Stimulated activated CD4-positive, alpha-beta T cell treated with anti-CD3 and anti-CD28 coated beads, Interleukin-1b, Interleukin-23, amount 100 ng/mL, for 24 hours (primary cell): ENCODE results near the gene RASAL2.
"Not testable (repeated sequence)": the region's sequence is repeated elsewhere in the genome, so short reads cannot be mapped to it uniquely, and the experiment has no call there.

ENCODE experiments used
- DNase-seq, 4 experiments: peaks; one replicate each; pipeline ENCODE4 v3.0.0-alpha.2; 2020; ENCODE audit warnings: low read depth in 4 of 4, low spot score in 1 of 4

RASAL2 gene

DNA sequence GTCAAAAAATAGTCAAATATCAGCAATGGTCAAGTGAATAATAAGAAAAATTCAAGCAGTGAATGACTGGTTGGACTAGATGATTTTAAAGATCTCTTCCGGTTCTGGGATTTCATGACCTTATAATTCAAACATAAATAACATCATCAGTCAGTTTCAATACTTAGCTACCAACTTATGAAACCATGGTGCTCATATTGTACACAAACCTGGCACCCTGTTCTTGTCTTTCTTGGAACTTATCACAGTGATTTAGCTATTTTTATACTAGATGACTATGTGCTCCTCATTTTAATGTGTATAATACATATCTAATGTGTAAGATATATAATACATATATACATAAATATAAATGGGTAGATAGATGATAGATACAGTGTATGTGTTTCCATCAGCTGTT is 245.9 kb downstream of the RASAL2 start:
- DNase-seq = no peak

DNA sequence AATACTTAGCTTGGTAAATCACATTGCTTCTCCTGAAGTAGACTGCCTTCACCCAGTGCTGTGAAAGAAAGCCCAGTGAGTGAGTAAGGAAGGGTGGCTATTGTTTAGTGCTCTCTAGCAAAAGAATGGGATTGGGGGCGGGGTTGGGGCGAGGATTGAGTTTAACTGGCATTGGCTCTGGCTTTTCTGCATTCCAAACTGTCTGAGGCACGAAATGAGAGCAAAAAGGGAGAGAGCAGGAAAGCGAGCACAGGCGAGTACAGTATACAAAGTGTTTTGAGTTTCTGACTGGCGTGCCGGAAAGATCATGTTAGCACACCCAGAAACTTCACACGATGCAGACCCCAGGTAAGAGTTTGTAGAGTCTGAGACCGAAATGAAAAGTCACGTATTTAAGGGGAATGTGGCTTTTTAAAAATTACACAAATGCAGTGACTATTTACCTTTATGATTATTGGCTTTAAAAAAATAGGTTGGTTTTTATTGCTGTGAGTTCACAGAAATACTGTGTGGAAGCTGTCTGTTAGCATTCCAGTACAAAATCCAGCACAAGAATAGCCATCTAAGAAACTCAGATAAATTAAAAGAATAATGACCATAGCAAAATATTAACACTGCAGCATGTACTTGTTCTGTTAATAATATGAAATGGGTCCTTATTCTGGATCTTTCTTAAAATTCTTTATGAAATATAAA is 247.5 kb downstream of the RASAL2 start:
- no peak for DNase-seq

DNA sequence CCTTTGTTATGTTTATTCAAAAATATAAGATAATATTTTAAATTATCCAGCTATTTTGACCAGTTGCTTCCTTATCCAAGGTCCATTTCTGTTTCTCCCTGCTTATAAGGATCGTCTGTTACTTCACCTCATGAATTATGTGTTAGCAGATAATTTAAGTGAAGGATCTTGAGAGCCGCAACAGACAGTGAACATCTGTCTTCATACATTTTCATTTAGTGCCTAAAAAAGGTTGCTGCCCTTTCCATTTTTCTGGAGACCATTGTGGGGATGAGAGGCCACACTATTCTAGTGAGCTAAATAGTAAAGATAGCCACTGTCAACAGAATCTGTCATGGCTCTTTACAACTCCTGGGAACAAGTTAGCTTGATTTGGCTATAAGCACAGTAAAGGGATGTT is 248.8 kb downstream of the RASAL2 start:
- DNase-seq = no peak

DNA sequence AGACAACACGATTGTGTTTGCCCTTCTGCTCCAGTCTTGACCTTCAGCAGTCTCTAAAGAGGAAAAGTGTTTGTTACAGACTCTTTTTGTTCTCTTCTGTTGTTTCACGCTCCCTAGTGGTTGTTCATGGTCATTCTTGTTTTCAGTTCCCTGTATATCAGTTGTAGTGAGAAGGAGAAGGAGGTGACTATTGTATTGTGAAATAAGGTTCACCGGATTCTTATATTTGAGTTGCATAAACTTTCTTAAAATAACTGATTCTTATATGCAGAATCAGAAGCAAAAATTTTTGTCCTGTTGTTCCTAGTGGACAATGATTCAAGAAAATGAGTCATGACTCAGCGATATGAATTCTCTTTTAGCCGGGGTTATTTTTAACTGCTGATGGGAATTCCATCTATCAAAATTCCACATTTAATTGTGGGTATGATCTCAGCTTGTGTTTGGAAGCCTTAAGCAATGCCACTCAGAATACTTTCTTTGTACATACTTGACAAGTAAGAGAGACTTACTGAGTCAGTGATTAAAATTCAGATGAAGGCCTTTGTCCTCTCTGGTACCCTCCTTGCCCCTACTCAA is 250.7 kb downstream of the RASAL2 start:
- no peak for DNase-seq

DNA sequence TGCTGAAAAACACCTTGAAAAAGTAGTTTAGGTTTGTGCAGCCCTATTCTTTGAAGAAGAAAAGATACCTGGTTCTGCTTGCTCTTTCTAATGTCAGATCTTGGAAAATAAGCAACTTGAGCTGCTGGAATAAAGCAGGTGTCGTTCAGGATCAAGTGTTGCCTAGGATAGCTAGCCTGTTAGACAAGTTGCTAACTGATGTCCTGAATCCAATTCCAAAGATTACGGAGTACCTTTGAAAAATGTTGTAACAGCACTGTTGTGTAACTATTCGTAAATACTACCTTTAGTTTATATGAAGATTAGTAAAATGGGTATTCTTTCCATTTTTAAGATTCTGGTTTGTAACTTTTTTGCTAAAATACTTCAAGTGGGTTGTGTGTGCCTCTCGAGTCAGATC is 251.3 kb downstream of the RASAL2 start:
- DNase-seq = no peak

DNA sequence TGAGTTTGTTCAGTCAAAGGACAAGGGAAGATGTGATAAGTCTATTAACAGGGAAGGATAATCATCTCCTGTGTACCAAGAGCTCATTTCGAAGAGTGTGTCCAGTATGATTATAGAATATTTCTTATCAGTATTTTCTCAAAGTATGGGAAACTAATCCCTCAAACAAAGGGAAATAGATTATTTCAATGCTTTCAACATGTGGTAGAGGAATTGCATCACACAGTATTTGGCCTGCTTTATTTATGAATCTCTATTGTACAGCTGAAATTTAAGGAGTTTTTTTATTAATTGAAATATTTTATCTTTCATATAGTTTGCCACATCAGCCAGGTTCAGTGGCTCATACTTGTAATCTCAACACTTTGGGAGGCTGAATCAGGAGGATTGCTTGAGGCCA is 251.9 kb downstream of the RASAL2 start:
- no peak for DNase-seq

DNA sequence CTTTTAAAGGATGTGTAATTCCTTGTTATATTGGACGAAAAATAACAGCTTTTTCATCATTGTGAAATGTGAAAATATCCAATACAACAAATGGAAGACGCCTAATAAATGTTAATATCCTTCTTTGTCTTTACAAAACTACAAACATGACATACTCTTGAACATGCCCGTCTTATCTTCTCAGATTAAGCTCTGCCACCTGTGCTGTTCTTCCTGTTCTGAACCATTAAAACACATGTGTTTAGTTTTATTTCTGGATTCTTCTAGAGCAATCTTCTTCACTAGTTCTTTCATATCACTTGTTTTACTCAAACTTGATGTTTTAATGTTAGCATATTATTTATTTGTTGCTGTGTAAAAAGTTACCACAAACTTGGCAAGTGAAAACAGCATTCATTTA is 255.9 kb downstream of the RASAL2 start:
- DNase-seq = no peak

DNA sequence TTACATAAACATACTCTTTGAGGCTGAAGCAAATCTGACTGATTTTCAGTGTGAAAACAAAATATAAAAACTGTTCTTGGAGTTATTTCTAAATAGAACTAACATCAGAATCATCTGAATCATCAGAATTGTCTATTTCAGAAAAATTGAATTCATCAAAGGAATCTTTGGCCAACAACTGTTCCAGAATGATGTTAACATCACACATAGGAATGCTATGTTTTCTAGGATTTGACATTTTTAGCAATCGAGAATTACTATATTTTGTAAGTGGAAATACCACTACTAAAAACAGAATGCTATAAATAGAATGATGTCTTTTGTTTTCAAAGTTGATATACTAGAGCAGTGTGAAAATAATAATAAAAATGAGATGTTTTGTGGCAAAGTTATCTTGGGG is 258.0 kb downstream of the RASAL2 start:
- DNase-seq = not testable (repeated sequence)

DNA sequence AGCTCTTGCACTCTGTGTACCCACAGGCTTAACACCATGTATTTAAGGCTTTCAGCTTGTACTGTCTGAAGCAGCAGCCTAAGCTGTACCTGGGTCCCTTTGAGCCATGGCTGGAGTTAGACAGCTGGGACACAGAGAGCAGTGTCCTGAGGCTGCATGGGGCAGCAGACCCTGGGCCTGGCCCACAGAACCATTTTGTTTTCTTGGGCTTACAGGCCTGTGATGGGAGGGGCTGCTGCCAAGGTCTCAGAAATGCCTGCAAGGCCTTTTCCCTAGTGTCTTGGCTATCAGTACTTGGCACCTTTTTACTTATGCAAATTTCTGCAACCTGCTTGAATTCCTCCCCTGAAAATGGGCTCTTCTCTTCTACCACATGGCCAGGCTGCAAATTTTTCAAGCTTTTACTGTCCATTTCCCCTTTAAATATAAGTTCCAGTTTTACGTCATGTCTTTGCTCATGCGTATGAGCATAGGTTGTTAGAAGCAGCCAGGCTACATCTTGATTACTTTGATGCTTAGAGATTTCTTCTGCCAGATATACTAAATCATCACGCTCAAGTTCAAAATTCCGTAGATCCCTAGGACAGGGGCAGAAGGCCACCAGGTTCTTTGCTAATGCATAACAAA is 259.0 kb downstream of the RASAL2 start:
- DNase-seq = no peak

DNA sequence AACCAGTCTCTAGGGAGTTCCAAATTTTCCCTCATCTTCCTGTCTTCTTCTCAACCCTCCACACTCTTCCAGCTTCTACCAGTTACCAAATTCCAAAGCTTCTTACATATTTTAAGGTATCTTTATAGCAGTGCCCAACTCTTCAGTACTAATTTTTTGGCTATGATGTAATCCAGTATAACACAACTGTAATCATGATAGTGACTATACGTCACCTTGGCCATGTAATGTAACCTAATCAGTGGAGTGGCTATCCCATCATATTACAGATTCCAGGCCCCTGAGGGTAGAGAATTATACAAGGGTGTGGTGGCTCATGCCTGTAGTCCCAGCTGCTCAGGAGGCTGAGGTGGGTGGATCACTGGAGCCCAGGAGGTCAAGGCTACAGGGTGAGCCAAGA is 259.6 kb downstream of the RASAL2 start:
- no peak for DNase-seq

DNA sequence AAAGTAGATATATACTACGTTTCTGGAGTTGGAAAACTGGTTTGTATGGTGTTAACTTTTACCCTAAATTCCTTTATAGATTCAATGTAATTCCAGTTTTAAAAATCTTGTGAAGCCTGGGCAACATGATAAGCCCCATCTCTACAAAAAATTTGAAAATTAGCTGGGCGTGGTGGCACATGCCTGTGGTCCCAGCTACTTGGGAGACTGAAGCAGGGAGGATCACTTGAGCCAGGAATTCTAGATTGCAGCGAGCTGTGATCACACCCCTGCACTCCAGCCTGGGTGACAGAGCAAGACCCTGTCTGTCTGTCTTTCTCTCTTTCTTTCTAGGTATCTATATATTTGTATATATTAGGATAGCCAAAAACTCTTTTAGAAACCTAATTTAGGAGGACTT is 260.9 kb downstream of the RASAL2 start:
- no peak for DNase-seq

DNA sequence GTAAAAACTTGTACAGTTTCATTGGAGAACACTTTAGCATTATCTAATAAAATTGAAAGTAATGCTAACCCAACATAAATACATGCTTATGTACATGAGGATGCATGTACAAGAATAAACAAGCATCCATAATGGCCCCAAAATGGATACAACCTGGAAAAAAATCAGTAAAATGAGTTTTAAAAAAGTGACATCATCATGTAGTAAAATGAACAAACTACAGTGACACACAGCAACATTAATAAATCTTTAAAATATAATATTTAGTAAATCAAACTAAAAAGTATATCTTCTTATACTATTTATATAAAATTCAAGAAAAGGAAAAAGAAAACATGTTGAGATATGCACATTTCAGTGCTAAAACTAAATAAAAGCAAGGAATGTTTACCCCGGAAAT is 262.4 kb downstream of the RASAL2 start:
- DNase-seq = no peak

DNA sequence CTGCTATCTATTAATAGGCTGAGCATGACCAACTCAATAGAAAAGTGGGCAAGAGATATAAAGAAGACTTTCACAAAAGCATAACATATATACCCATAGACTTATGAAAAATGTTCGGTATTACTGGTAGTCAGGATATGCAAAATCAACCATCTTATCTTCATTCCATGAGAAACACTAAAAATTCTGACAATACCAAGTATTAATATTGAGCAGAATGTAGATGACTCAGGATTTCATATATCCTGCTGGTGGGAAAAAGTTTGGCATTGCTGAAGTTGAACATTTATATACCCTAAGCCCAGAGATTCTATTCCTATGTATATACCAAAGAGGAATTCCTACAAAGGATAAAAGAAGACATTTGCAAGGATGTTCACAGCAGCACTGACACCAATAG is 264.6 kb downstream of the RASAL2 start:
- no peak for DNase-seq

DNA sequence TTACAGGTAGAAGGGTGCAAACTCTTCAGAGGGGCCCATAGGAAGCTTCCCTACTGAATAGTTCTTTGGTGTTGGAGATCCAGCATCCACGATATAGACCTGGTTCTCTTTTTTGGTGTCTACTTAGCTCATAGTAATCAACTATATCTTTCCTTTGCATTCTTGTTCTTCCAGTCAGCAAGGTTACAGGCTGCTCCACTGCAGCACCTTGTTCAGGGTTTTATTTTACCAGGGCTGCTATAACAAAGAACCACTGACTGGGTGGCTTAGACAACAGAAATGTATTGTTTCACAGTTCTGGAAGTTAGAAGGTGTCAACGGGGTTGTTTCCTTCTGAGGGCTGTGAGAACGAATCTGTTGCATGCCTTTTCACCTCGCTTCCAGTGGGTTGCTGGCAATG is 266.5 kb downstream of the RASAL2 start:
- no peak for DNase-seq

DNA sequence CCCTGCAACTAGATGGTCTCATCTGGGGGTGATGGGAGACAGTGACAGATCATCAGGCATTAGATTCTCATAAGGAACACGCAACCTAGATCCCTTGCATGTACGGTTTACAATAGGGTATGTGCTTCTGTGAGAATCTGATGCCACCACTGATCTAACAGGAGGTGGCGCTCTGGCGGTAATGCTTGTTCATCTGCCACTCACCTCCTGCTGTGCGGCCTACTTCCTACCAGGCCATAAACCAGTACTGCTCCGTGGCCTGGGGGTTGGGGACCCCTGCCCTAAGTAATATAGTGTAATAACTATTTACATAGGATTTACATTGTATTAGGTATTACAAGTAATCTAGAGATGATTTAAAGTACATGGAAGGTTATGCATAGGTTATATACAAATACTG is 267.9 kb downstream of the RASAL2 start:
- DNase-seq = no peak

DNA sequence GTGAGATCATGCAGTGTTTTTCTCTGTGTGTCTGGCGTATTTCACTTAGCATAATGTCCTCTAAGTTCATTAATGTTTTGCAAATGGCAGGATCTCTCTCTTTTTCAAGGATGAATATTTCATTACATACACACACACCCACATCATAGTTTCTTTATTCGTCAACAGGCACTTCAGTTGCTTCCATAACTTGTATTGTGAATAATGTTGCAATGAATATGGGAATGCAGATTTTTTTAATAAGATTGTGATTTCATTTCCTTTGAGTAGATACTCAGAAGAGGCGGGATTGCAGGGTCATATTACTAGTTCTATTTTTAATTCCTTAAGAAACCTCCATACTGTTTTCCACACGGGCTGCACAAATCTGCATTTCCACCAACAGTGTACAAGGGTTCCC is 268.8 kb downstream of the RASAL2 start:
- DNase-seq = no peak

DNA sequence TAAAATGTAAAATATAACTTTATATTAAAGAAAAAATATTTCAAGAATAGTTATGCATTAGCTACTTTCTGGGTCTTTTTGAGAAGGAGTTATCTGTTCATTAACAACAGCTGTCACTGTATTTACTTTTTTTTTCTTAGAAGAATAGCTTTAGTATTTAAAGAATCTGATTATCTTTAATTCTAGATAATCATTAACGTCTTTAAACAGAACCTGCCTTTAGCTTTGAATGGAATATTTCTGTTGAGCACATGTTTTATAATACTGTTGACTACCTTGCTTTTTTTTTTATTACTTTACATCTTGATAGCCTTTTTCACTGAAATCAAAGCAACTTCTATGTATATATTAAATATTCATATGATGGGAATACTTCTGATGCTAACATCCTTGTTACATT is 270.9 kb downstream of the RASAL2 start:
- DNase-seq = no peak

DNA sequence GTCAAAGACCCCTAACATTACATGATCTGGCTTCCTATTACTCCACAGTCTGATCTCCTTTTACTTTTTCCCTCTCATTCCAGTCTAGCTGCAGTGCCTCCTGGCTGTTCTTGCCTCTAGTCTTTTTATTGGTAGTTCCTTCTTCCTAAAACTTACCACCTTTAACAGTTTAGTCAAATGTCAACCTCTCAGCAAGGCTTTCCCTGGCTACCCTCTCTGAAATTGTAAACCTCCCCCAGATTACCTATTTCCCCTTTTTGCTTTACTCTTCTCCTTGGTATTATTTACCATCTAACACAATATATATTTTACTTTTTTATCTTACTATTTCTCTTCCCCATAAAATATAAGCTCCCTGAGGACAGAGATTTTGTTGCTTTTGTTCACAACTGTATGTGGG is 273.2 kb downstream of the RASAL2 start:
- no peak for DNase-seq

DNA sequence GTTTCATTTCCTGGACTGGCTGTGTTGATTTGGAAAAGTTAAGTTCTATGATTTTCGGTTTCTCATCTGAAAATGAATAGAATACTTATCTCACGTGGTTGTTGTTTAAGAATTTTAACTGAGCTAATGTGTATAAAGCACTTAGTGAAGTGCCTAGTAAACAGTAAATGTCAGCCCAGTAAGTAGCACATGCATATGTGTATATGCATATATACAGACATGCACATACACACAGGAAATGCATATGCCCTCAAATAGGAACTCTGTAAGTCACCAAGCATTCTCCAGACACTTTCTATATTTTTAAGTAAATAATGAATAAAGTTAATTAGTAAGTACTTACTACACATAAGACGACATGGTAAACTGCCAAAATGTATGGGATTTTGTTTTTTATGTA is 274.3 kb downstream of the RASAL2 start:
- DNase-seq = no peak

DNA sequence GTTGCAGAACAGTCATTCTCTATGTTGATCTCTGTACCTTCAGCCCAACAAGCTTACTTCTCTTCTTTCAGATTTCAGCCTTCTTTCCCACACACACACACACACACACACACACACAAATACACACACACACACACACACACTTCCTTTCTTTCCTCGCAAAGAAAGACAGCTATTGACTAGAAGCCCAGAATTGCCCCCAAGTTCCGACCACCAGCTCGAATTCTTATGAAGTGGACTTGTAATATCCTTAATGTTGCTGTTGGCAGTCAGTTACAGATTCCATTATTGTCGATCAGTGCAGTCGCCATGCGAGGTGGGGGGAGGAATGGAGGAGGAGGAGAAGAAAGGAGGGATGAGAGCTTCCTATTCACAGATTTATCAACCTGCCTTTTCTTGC is 277.3 kb downstream of the RASAL2 start:
- DNase-seq = no peak

DNA sequence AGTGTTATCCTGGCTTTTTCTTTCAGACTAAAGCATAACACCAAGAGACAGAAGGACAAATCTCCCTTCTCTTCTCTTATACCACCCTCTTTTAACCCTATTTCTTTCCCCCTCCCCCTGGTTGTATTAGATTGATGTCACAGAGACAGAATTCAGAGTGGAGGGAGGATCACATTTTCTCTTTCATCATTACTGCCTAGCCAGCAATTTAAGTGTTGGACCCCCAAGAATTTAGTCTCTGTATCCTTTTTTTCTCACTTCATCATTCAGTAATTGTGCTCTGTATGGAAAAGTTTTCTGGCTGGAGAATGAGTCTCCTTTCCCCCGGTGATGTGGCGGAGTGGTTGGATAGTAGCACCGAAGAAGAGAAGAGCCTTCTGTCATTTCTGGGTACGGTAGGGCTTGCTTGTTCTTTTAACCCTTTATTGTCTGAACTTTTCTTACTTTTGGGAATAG is 278.1 kb downstream of the RASAL2 start:
- no peak for DNase-seq

DNA sequence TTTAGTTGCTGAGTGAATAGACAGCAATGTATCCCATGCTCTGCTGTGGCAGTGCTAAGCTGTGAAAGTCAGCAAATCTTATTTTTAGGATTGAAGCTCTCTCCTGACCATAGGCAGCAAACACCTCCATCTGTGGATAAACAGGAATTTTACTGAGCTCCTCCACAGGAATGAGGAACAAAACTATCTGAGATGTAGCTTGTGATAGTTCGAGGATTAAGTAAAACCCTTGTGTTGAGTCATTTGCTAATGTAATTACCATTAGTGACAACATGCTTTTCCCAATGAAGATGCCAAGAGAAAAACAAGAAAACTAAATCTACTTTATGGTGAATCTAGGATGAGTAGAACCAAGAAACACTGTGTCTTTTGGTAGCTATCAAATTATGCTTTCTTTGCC is 280.1 kb downstream of the RASAL2 start:
- no peak for DNase-seq

DNA sequence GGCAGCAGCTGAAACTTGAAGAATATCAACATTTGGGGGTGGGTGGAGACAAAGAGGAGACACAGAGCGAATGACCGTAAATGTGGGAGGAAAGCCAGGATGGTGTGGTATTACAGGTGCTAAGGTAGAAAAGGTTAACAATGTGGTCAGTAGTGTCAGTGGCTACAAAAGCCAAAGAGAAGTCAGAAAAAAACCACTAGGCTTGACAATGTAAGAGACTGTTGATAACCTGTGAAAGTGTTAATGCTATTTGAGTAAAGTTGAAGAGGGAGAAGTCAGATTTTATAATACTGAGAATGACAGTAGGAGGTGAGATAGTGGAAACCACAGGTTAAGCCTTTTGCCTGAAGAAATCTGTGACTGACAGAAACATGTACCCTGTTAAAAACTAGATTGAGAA is 282.1 kb downstream of the RASAL2 start:
- DNase-seq = no peak
